SK-N-DZ (cell line): ENCODE measurements around the gene ATP1A4.

Source experiments
- DNase-seq: peaks from one replicate; pipeline ENCODE4 v3.0.0-alpha.2; 2015; ENCODE audit warnings: low spot score

Gene ATP1A4

GRCh38 chr1:160227561-160227960 is 76.2 kb downstream of the ATP1A4 start:
- no peak for DNase-seq

DNA sequence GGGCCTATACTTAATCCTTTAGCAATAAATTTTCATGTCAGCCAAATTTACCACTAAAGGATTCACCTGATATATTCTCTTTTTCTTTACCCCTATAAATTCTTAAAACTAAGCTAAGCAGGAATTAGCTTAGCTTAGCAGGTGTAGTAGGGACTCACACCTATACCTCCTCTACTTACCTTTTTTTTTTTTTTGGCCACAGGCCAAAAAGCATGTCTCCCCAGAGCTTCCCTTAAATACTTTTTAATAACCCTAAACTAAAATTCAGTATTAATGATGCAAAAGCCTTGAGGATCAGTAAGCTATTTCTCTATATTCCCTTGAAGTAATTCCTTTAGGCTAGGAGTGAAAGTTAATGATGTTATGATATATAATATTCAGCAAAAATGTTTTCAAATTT is 77.0 kb downstream of the ATP1A4 start:
- no peak for DNase-seq

GRCh38 chr1:160232911-160233310 is 81.5 kb downstream of the ATP1A4 start:
- no peak for DNase-seq
